BJ (cell line): ENCODE measurements around the gene CYP3A5. TPM values are rescaled to one million over a fixed set of nuclear protein-coding genes. Genes with fewer than 3 reads are reported as not detected.

Source experiments
- CTCF ChIA-PET: fragments of 350-600 bp; formaldehyde crosslinking; extraction: SDS; loops from one replicate; lab custom pipeline; 2021; ENCODE audit warnings: antibody characterized with exemption, inconsistent platforms; lab: Yijun Ruan, JAX
- POLR2A ChIA-PET: fragments of 300-600 bp; sonication (Branson Sonifier 250); formaldehyde crosslinking; extraction: SDS; loops from one replicate; lab custom pipeline; 2021; ENCODE audit warnings: antibody characterized with exemption; lab: Charles Lee
- DNase-seq: peaks from one replicate; pipeline ENCODE4 v3.0.0-alpha.2; 2011; ENCODE audit warnings: low read depth
- H3K27me3 ChIP-seq: 2 replicates; pipeline ENCODE4 v1.6.0; 2011; ENCODE audit warnings: low read length; ENCODE audit not compliant: control insufficient read depth, insufficient read depth
- H3K36me3 ChIP-seq: 2 replicates; pipeline ENCODE4 v1.5.1; 2011; ENCODE audit warnings: low read length; ENCODE audit not compliant: control insufficient read depth, insufficient read depth
- H3K4me3 ChIP-seq: 2 replicates; pipeline ENCODE4 v1.5.1; 2011; ENCODE audit warnings: low read depth, mild to moderate bottlenecking, control low read depth, low read length
- CTCF ChIP-seq: IDR thresholded peaks from 2 replicates; pipeline ENCODE4 v1.5.1; 2011; ENCODE audit warnings: low read depth, mild to moderate bottlenecking, control low read depth, inconsistent platforms, low read length, moderate library complexity; ENCODE audit not compliant: insufficient read depth
- polyA plus RNA-seq: library from polyadenylated mRNA; depleted of rRNA; stranded (reverse); fragments of >200 nt; gene quantifications from 2 replicates; pipeline ENCODE4 v1.2.3, GENCODE V29; 2011

CYP3A5 gene
- polyA plus RNA-seq, 1 experiment: not detected

DNA sequence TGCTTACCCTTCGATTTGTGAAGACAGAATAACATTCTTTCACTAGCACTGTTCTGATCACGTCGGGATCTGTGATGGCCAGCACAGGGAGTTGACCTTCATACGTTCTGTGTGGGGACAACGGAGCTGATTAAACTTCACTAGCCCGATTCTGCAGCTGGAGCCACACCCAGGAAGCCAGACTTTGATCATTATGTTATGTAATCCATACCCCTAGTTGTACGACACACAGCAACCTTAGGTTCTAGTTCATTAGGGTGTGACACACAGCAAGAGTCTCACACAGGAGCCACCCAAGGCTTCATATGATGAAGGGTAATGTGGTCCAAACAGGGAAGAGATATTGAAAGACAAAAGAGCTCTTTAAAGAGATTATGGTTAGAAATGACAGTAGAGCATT, 7.2 kb downstream of the CYP3A5 start:
- no peak for TF ChIP-seq CTCF
- ChIA-PET POLR2A (no interaction called here), CTCF (interaction anchor here (1.2 kb wide), 1 partner anchor 9 kb away, joined by 4 read pairs; no protein-coding TSS in a partner anchor)
- DNase-seq: no peak
- Histone ChIP-seq H3K27me3 (no peaks in the 10 kb centered on the region), H3K36me3 (no peaks in the 10 kb centered on the region), H3K4me3 (no peak overlapping the region)

DNA sequence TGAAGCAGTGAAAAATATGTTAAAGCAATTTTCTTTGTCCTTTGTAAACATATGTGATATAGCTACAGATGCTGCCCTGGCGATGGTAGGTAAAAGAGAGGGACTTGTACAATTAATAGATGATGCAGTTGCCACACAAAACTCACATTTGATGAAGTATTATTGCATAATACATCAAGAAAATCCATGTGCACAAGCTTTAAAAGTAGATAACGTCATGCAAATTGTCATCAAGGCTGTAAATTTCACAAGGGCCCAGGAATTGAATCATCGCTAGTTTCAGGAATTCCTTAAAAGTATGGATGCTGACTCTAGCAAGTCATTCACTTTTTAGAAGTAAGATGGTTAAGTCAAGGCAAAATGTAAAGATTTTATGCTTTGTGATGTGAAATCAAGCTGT, 10.0 kb downstream of the CYP3A5 start:
- CTCF ChIA-PET: no interaction called here
- no peak for DNase-seq
- no peak for TF ChIP-seq CTCF
- Histone ChIP-seq H3K36me3 (no peaks in the 10 kb centered on the region), H3K27me3 (no peaks in the 10 kb centered on the region), H3K4me3 (no peak overlapping the region)
- POLR2A ChIA-PET: no interaction called here

- Histone ChIP-seq H3K36me3 (no peaks in the 10 kb centered on the region), H3K27me3 (no peaks in the 10 kb centered on the region), H3K4me3 (no peak overlapping the region)
- no peak for TF ChIP-seq CTCF
- no peak for DNase-seq
- POLR2A ChIA-PET: no interaction called here
- CTCF ChIA-PET: no interaction called here
Measured at GRCh38 chr7:99668541-99668940, 11.3 kb downstream of the CYP3A5 start.

DNA sequence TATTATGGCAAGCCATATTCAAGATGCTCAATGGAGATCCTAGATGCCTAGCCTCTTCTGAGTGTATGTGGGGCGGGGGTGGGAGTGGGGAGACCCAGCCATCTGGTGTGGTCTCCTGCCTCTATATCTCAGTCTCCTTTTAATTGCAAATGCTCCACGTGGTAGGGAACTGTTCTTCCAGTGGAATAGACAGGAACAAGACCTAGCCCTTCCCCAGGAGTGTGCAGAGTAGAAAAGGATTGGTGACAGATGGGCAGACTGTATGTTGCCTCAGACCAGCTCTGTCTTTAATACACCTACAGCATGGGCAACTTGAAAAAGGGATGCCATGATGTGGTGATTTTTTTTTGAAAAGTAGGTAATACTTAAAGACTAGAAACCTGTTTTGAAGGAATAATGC, 12.6 kb downstream of the CYP3A5 start:
- no peak for DNase-seq
- ChIA-PET POLR2A (no interaction called here), CTCF (no interaction called here)
- Histone ChIP-seq H3K27me3 (no peaks in the 10 kb centered on the region), H3K4me3 (no peak overlapping the region), H3K36me3 (no peaks in the 10 kb centered on the region)
- no peak for TF ChIP-seq CTCF

GRCh38 chr7:99666013-99666395, 13.8 kb downstream of the CYP3A5 start:
- no peaks in the 10 kb centered on the region for H3K27me3 ChIP-seq
- H3K4me3 ChIP-seq: no peak overlapping the region
- no peak for TF ChIP-seq CTCF
- DNase-seq: no peak
- no peaks in the 10 kb centered on the region for H3K36me3 ChIP-seq
- POLR2A ChIA-PET: no interaction called here
- CTCF ChIA-PET: no interaction called here
